ENCODE results near the gene LRRC8D.
"Not testable (repeated sequence)": the region's sequence is repeated elsewhere in the genome, so short reads cannot be mapped to it uniquely, and the experiment has no call there.

Gene LRRC8D

GRCh38 chr1:89974256-89974655, 153.4 kb downstream of the LRRC8D start:
- no peak overlapping the region for H3K4me3 ChIP-seq (ENCODE audit: low read length)
- no peak for TF ChIP-seq CTCF (conservative IDR thresholded peaks at IDR 0.05; ENCODE audit: low read depth, low read length)
- no peak for DNase-seq (ENCODE audit: low read depth)

- no peak for TF ChIP-seq CTCF (conservative IDR thresholded peaks at IDR 0.05; ENCODE audit: low read depth, low read length)
- DNase-seq (ENCODE audit: low read depth), result no peak
Observed at GRCh38 chr1:89974696-89975470, 154.1 kb downstream of the LRRC8D start.

GRCh38 chr1:89975540-89976125, 154.8 kb downstream of the LRRC8D start:
- DNase-seq (ENCODE audit: low read depth), result no peak
- TF ChIP-seq CTCF (conservative IDR thresholded peaks at IDR 0.05; ENCODE audit: low read depth, low read length), result no peak

More at GRCh38 chr1:89974696-89975470, 154.1 kb downstream of the LRRC8D start:
- no peak overlapping the region for H3K4me3 ChIP-seq (ENCODE audit: low read length)

GRCh38 chr1:89978755-89979154, 157.9 kb downstream of the LRRC8D start:
- no peak overlapping the region for H3K4me3 ChIP-seq (ENCODE audit: low read length)
- no peak for DNase-seq (ENCODE audit: low read depth)
- TF ChIP-seq CTCF (conservative IDR thresholded peaks at IDR 0.05; ENCODE audit: low read depth, low read length), result no peak

More at GRCh38 chr1:89975540-89976125, 154.8 kb downstream of the LRRC8D start:
- no peak overlapping the region for H3K4me3 ChIP-seq (ENCODE audit: low read length)

GRCh38 chr1:89980605-89981004, 159.8 kb downstream of the LRRC8D start:
- DNase-seq (ENCODE audit: low read depth), result no peak
- TF ChIP-seq CTCF (conservative IDR thresholded peaks at IDR 0.05; ENCODE audit: low read depth, low read length), result no peak

GRCh38 chr1:89982846-89983245, 162.0 kb downstream of the LRRC8D start:
- DNase-seq (ENCODE audit: low read depth); H3K4me3 ChIP-seq (ENCODE audit: low read length): not testable (repeated sequence)

More at GRCh38 chr1:89980605-89981004, 159.8 kb downstream of the LRRC8D start:
- H3K4me3 ChIP-seq (ENCODE audit: low read length), result no peak overlapping the region

GRCh38 chr1:89984564-89985116, 163.8 kb downstream of the LRRC8D start:
- not testable (repeated sequence) for DNase-seq (ENCODE audit: low read depth); H3K4me3 ChIP-seq (ENCODE audit: low read length)

- H3K4me3 ChIP-seq (ENCODE audit: low read length), result no peak overlapping the region
- no peak for TF ChIP-seq CTCF (conservative IDR thresholded peaks at IDR 0.05; ENCODE audit: low read depth, low read length)
- DNase-seq (ENCODE audit: low read depth), result no peak
Observed at GRCh38 chr1:89986020-89986419, 165.2 kb downstream of the LRRC8D start.
